A549 (cell line): ENCODE results near the gene FOXO1.

ENCODE experiments used
- CBX2 ChIP-seq: fragments of 200-600 bp; sonication (generic); IDR thresholded peaks from 2 replicates; pipeline ENCODE4 v1.6.1; 2016; ENCODE audit warnings: low read depth, mild to moderate bottlenecking, borderline replicate concordance
- ESRRA ChIP-seq: fragments of 150-350 bp; IDR thresholded peaks from 2 replicates; pipeline ENCODE4 v1.6.1; 2014; ENCODE audit warnings: mild to moderate bottlenecking, low read length, borderline replicate concordance
- RAD21 ChIP-seq, 2 experiments: fragments of >200 bp in 1 of 2; sonication (Bioruptor Twin) in 1 of 2; formaldehyde crosslinking in 1 of 2; IDR thresholded peaks in 1 of 2; conservative IDR thresholded peaks in 1 of 2; 2 replicates in 1 of 2; 3 replicates in 1 of 2; pipeline ENCODE4 v1.6.1; 2012 to 2018; ENCODE audit warnings: inconsistent platforms in 1 of 2
- TF ChIP-seq, protein P1 (sequence below): fragments of >200 bp; sonication (Bioruptor Twin); formaldehyde crosslinking; IDR thresholded peaks from 3 replicates; pipeline ENCODE4 v1.5.1; 2016
- TF ChIP-seq, protein P2 (sequence below): IDR thresholded peaks from 2 replicates; pipeline ENCODE4 v1.6.1; 2012

DNA sequence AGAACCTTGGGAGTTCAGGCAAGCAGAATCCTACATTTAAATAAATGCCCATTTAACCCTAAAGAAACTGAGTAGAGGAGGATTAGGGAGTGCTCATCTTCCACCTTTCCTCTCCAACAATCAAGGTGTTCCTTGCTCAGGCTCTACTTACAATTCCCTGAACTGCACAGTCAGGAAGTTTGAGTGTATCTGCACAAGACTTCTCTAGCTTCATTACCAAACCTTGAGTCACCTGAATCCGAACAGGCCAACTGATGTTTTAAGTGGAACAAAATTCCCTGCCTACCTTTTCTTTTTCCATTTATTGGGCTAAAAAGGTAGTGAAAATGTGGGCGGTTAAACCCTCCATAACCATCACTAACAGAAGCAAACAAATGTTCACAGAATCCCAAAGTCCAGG, 78.3 kb downstream of the FOXO1 start:
- TF ChIP-seq CBX2 (no peak), ESRRA (no peak), RAD21 (conservative IDR thresholded peaks at IDR 0.05 in 1 of 2, IDR thresholded peaks at IDR 0.05 in 1 of 2) (no peak)
- TF ChIP-seq, protein P1, sequence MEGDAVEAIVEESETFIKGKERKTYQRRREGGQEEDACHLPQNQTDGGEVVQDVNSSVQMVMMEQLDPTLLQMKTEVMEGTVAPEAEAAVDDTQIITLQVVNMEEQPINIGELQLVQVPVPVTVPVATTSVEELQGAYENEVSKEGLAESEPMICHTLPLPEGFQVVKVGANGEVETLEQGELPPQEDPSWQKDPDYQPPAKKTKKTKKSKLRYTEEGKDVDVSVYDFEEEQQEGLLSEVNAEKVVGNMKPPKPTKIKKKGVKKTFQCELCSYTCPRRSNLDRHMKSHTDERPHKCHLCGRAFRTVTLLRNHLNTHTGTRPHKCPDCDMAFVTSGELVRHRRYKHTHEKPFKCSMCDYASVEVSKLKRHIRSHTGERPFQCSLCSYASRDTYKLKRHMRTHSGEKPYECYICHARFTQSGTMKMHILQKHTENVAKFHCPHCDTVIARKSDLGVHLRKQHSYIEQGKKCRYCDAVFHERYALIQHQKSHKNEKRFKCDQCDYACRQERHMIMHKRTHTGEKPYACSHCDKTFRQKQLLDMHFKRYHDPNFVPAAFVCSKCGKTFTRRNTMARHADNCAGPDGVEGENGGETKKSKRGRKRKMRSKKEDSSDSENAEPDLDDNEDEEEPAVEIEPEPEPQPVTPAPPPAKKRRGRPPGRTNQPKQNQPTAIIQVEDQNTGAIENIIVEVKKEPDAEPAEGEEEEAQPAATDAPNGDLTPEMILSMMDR: no peak
- TF ChIP-seq, protein P2, sequence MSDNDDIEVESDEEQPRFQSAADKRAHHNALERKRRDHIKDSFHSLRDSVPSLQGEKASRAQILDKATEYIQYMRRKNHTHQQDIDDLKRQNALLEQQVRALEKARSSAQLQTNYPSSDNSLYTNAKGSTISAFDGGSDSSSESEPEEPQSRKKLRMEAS: no peak
